ENCODE data around the gene ELMO1.

Gene ELMO1

GRCh38 chr7:36851382-36851781 is 597.3 kb downstream of the ELMO1 start:
- DNase-seq = no peak

DNA sequence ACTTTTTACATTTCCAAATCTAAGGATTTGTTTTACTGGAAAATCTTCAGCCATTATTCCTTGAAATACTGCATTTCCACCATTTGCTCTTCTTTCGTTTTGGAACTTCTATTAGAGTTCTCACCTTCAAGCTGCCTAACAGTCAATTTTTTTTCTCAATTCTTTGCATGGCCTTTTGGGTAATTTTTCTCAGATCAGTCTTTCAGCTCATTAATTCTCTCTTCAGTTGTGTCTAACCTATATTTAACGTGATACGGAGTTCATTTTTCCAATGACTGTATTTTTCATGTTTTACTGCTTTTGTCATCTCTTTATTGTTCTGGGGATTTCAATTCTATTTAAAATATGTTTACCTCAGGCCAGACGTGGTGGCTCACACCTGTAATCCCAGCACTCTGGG is 600.7 kb downstream of the ELMO1 start:
- DNase-seq = no peak

DNA sequence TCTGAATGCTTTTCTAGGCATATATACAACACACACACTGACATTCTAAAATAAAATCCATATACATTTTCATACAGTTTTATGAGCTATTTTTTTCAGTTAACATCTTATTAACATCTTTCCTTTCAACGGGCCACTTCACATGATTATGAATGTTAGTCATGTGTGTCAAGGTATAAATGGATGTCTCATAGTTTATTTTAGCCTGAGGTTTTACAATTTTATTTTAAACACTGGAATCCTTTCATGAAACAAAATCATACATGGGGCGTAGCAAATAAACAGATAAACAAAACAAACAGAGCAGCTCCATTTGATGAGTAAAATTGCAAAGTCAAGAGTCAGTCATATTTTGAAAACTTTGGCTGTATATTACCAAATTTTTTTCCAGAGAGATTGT is 604.3 kb downstream of the ELMO1 start:
- DNase-seq = no peak

DNA sequence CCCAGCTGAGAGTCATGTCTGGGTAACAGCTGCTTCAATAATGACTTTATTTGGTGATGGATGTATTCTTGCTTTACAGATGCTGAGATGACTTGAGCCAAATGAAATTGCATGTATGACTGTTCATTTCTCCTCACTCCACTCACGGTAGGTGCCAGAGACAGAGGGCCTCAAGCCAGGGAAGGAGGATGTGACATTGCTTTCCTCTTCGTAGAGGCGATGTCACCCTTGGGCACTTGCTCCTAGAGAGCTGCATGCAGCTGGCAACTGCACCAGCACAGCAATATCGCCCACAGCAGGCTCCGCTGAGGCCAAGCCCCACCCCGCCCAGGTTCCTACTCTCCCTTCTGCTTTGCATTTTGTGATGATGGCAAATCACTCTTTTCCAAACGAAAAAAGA is 607.8 kb downstream of the ELMO1 start:
- no peak for DNase-seq

- DNase-seq = no peak
These were observed 609.9 kb downstream of the ELMO1 start for GRCh38 chr7:36838616-36839225.

DNA sequence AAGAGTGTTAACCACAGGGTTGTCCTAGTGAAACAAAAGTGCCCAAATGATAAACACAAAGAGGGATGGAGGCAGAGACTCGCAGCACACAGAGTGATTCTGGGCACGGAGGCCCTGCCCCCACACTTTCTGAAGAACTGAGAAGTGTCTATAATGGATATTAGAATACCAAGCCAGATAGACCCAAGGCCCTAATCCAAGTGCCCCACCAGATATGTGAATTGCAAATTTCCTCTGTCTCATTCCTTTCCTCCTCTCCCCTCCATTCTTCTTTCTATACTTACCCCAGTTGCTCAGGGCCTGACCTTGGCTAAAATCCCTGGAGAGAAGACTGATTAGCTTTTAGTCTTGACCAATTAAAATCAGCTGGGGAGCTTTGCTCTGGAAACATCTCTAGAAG is 617.6 kb downstream of the ELMO1 start:
- no peak for DNase-seq

DNA sequence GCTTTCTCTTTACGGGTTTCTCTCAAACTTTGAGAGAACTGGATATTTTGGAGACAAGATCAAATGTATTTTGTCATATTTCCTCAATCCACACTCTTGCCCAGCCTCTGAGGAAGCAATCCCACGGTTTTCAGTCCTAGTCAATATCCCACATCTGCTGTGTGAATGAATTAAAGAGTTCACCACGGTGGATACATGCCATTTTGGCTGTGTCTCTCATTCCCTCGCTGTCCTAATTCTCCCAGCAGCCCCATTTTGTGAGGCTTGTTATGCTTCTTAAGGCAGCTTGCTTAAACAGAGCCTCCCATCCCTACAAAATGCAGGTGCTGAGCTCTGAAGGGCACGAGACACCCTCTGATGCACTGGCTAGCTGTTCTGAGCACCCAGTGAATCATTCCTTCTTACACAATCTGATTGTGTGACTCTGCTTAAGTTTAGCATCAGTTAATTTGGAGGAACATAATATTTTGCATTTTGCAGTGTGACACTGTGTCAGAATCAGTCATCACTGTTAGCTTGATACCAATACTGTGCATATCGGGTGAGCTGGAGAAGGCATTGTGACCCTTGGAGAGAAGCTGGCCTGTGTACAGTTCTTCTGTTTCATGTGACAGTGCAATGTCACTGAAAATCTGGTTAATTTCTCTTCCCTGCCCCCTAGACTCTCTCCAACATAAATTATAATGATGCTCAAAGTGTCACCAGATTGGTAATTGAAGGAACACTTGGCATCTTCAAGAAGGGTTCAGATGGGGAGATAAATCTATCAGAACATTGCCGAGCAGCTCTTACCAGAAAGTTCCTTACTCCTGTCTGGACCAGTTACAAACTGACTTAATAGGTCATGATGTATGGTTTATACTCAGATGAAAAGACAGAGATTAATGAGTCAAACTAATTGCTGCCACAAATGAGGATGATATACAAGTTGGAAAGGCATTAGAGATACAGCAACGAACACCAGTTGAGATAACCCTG is 620.6 kb downstream of the ELMO1 start:
- no peak for DNase-seq

DNA sequence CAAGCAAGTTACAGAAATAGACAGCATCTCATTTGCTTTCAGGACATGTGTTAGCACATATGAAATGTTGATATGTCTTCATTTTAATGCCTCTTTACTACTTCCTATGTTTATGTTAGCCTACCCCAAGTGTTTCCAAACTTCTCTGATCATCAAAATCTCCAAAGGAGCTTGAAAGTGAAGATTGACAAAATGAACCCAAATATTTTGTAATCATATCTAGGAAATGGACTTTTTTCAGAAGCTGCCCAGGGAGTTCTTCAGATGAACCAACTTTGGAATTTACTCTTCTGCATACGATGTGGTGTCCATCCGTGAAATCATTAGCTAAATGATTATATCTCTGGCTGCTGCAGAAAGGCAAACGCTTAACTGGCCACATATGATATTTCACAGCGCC is 623.2 kb downstream of the ELMO1 start:
- DNase-seq = no peak

GRCh38 chr7:36823353-36823752 is 625.3 kb downstream of the ELMO1 start:
- no peak for DNase-seq

- no peak for DNase-seq
These were observed 627.0 kb downstream of the ELMO1 start for GRCh38 chr7:36821617-36822016.

- no peak for DNase-seq
These were observed 628.0 kb downstream of the ELMO1 start for GRCh38 chr7:36820527-36821170.

DNA sequence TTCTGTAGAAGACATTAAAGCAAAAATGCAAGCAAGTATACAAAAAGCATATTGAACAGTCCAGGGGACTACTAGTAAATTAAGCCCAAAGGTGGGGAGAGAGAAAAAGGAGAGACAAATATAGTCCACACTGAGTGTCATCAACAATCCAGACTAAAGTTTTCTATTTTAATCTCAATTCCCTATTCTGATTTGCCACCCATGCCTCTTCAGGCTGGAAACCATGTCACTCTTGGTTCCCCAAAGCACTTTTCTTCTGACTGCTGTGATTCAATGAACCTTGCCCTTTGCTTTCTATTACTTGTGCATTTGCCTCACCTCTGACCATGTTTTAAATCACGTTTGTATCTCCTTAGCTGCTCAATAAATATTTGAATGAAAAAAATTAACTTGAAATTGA is 629.0 kb downstream of the ELMO1 start:
- DNase-seq = no peak

- DNase-seq = no peak
These were observed 634.4 kb downstream of the ELMO1 start for GRCh38 chr7:36814311-36814710.

- no peak for DNase-seq
These were observed 636.9 kb downstream of the ELMO1 start for GRCh38 chr7:36811807-36812206.

GRCh38 chr7:36810489-36810888 is 638.2 kb downstream of the ELMO1 start:
- DNase-seq = no peak

GRCh38 chr7:36810032-36810431 is 638.6 kb downstream of the ELMO1 start:
- DNase-seq = no peak

GRCh38 chr7:36809510-36809909 is 639.2 kb downstream of the ELMO1 start:
- no peak for DNase-seq

- DNase-seq = no peak
These were observed 639.6 kb downstream of the ELMO1 start for GRCh38 chr7:36809086-36809485.

DNA sequence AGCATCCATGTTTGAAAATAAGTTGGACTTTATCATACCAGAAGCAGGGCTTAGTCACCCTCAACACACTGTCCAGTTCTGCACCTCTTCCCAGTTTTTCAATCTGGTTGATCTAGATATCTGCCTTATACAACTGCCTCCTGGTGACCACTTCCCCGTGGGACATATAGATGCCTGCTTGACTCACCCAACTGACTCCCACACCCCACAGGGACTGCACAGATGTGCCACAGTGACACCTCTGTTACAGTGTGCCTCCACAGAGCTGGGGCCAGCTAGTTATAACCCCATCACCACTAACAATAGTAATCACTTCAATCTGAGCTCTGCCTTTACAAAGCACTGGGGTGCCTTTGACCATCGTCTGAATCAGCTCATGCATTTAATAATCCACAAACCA is 641.8 kb downstream of the ELMO1 start:
- no peak for DNase-seq

Data from 8988T (cell line).